ENCODE results near the gene MCHR1. TPM values are rescaled to one million over a fixed set of nuclear protein-coding genes. Genes with fewer than 3 reads are reported as not detected.
"Not testable (repeated sequence)": the region's sequence is repeated elsewhere in the genome, so short reads cannot be mapped to it uniquely, and the experiment has no call there.

The MCHR1 gene
- total RNA-seq, 1 experiment from 2014 or later: not detected

GRCh38 chr22:40712311-40712710 is 33.0 kb downstream of the MCHR1 start:
- Mint-ChIP-seq H3K27me3 (ENCODE audit: unreplicated experiment) (peaks cover 64% of the 10 kb centered on the region), H3K4me1 (ENCODE audit: low read depth, unreplicated experiment) (peaks cover 17% of the 10 kb centered on the region), H3K9me3 (ENCODE audit: low read depth, unreplicated experiment) (peaks cover 3% of the 10 kb centered on the region), H3K36me3 (ENCODE audit: insufficient read depth, unreplicated experiment) (peaks cover 7% of the 10 kb centered on the region), H3K27ac (ENCODE audit: unreplicated experiment) (no peak overlapping the region), H3K4me3 (ENCODE audit: low read depth, unreplicated experiment) (no peak overlapping the region)
- intact Hi-C loops (cut with micrococcal nuclease; ENCODE audit: unreplicated experiment): no loop called here
- CTCF ChIA-PET: interaction anchor here (1.3 kb wide), 1 partner anchor 9 kb away, joined by 9 read pairs; no protein-coding TSS in a partner anchor
- DNase-seq: no peak
- TF ChIP-seq, protein P1, sequence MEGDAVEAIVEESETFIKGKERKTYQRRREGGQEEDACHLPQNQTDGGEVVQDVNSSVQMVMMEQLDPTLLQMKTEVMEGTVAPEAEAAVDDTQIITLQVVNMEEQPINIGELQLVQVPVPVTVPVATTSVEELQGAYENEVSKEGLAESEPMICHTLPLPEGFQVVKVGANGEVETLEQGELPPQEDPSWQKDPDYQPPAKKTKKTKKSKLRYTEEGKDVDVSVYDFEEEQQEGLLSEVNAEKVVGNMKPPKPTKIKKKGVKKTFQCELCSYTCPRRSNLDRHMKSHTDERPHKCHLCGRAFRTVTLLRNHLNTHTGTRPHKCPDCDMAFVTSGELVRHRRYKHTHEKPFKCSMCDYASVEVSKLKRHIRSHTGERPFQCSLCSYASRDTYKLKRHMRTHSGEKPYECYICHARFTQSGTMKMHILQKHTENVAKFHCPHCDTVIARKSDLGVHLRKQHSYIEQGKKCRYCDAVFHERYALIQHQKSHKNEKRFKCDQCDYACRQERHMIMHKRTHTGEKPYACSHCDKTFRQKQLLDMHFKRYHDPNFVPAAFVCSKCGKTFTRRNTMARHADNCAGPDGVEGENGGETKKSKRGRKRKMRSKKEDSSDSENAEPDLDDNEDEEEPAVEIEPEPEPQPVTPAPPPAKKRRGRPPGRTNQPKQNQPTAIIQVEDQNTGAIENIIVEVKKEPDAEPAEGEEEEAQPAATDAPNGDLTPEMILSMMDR (IDR thresholded peaks at IDR 0.05; ENCODE audit: unreplicated experiment): no peak
- no TSS peak for BruUV-seq (replicated peaks)

GRCh38 chr22:40714499-40715337 is 35.4 kb downstream of the MCHR1 start:
- Mint-ChIP-seq H3K4me1 (ENCODE audit: low read depth, unreplicated experiment) (peaks cover 17% of the 10 kb centered on the region), H3K27ac (ENCODE audit: unreplicated experiment) (no peak overlapping the region), H3K27me3 (ENCODE audit: unreplicated experiment) (peaks cover 67% of the 10 kb centered on the region), H3K9me3 (ENCODE audit: low read depth, unreplicated experiment) (no peaks in the 10 kb centered on the region), H3K36me3 (ENCODE audit: insufficient read depth, unreplicated experiment) (peaks cover 7% of the 10 kb centered on the region), H3K4me3 (ENCODE audit: low read depth, unreplicated experiment) (no peak overlapping the region)
- TF ChIP-seq, protein P1 (IDR thresholded peaks at IDR 0.05; ENCODE audit: unreplicated experiment): no peak
- intact Hi-C loops (cut with micrococcal nuclease; ENCODE audit: unreplicated experiment): no loop called here
- CTCF ChIA-PET: interaction anchor here (1.1 kb wide), 1 partner anchor 105 kb away, joined by 6 read pairs; no protein-coding TSS in a partner anchor
- BruUV-seq (replicated peaks): no TSS peak
- DNase-seq: peak; percentile 39

DNA sequence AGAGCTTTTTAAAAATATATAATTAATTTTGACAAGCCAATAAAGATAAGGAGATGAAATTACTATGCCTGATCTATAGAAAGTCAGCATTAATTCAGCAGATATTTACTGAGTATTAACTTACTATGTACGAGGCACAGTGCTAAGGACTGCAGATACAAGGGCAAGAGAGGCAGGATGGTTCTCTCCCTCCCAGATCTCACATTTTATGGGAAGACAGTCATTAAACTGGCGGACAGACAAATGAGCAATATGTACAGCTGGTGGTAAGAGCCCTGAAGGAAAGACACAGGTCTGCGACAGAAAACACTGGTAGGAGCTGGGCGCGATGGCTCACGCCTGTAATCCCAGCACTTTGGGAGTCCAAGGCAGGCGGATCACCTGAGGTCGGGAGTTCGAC is 36.8 kb downstream of the MCHR1 start:
- Mint-ChIP-seq H3K9me3 (ENCODE audit: low read depth, unreplicated experiment) (no peaks in the 10 kb centered on the region), H3K27ac (ENCODE audit: unreplicated experiment) (no peak overlapping the region), H3K4me1 (ENCODE audit: low read depth, unreplicated experiment) (peaks cover 23% of the 10 kb centered on the region), H3K36me3 (ENCODE audit: insufficient read depth, unreplicated experiment) (peaks cover 7% of the 10 kb centered on the region), H3K27me3 (ENCODE audit: unreplicated experiment) (peaks cover 72% of the 10 kb centered on the region), H3K4me3 (ENCODE audit: low read depth, unreplicated experiment) (no peak overlapping the region)
- intact Hi-C loops (cut with micrococcal nuclease; ENCODE audit: unreplicated experiment): no loop called here
- DNase-seq: no peak
- CTCF ChIA-PET: interaction anchor here (0.7 to 1.0 kb wide), 3 partner anchors 13 to 31 kb away, joined by 3 to 4 read pairs (median 3); no protein-coding TSS in a partner anchor
- TF ChIP-seq, protein P1 (IDR thresholded peaks at IDR 0.05; ENCODE audit: unreplicated experiment): no peak
- no TSS peak for BruUV-seq (replicated peaks)

- CTCF ChIA-PET; BruUV-seq (replicated peaks): not testable (repeated sequence)
Measured at GRCh38 chr22:40717657-40718056, 38.4 kb downstream of the MCHR1 start.

More at GRCh38 chr22:40717657-40718056, 38.4 kb downstream of the MCHR1 start:
- H3K9me3 Mint-ChIP-seq (ENCODE audit: low read depth, unreplicated experiment); DNase-seq; H3K4me3 Mint-ChIP-seq (ENCODE audit: low read depth, unreplicated experiment); H3K36me3 Mint-ChIP-seq (ENCODE audit: insufficient read depth, unreplicated experiment); H3K27ac Mint-ChIP-seq (ENCODE audit: unreplicated experiment); intact Hi-C loops (cut with micrococcal nuclease; ENCODE audit: unreplicated experiment): not testable (repeated sequence)
- Mint-ChIP-seq H3K27me3 (ENCODE audit: unreplicated experiment) (peaks cover 59% of the 10 kb centered on the region), H3K4me1 (ENCODE audit: low read depth, unreplicated experiment) (peaks cover 20% of the 10 kb centered on the region)

Data from Calu3 (cell line).